ENCODE data around the gene SCN2B. TPM values are rescaled to one million over a fixed set of nuclear protein-coding genes. Genes with fewer than 3 reads are reported as not detected.

The SCN2B gene
- total RNA-seq, 2 experiments from 2014 or later: 0.06 to 0.10 TPM

DNA sequence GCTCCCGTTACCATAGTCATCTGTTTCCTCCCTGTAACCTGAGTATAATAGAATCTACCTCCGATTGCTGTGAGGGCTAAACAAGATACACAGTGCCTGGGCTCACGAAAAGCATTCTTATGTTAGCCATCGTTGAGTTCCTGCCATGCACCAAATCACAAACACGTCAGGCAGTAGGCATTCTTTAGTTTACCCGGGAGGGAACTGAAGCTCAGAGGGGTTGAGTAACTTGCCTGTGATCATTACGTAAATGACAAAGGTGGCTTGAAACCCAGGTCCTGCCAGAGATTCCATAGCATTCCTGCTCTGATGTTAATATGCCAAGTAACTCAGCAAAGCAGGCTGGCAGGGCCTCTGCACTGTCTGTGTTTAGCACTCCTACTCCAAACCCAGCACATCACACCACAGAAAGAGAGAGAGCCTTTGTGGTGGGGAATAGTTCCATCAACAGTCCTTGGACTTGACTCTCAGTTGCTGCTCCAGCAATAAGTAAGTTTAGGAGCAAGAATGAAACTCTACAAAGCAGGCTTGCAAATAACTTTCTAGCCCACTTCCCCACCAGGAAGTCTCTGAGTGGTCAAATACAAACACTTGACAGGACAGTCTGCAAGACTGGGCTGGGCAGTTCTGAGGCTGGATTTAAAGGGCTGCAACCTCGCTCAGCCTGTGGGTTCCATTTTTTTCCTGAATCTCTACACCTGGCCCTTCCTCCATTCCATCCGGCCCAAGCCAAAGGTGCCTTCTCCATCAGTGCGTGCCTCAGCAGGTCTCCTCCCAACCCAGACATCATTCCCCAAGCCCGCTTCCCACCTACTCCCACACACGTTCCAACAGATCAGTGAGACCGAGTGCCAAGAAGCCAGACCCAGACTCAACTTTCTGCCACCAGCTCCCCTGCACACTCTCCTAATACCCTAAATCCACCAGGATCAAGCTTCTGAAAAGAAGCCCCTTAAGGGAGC is 1.1 kb downstream of the SCN2B start:
- H3K79me2 ChIP-seq (ENCODE audit: insufficient read depth, low read depth, low read length): no peaks in the 10 kb centered on the region
- H3K9me2 ChIP-seq (ENCODE audit: insufficient read depth, low read length): no peaks in the 10 kb centered on the region
- ChIA-PET CTCF (ENCODE audit: unreplicated experiment) (no interaction called here), POLR2A (no interaction called here)
- intact Hi-C loops (cut with micrococcal nuclease; ENCODE audit: unreplicated experiment): loop anchor here (10.0 kb wide), 1 partner anchor 361 kb away; no protein-coding TSS in a partner anchor
- no peak overlapping the region for H3K4me3 ChIP-seq (ENCODE audit: low read depth, low read length, poor library complexity, severe bottlenecking)
- H3K4me1 ChIP-seq (ENCODE audit: insufficient read depth, low read length, poor library complexity, severe bottlenecking): peaks cover 16% of the 10 kb centered on the region
- H3K36me3 ChIP-seq (ENCODE audit: insufficient read depth, low read length): no peaks in the 10 kb centered on the region
- DNase-seq (ENCODE audit: low spot score): peak; percentile 11
- H3K4me2 ChIP-seq (ENCODE audit: low read length): peak overlapping the region; percentile 75
- BruUV-seq (replicated peaks): no TSS peak
- peak overlapping the region; percentile 95; the same call in 1 of the 2 replicates for H2AFZ ChIP-seq (ENCODE audit: low read length)
- no peak overlapping the region for H3K27ac ChIP-seq (ENCODE audit: low read depth, low read length, poor library complexity, severe bottlenecking)
- TF ChIP-seq EZH2phosphoT487 (IDR thresholded peaks at IDR 0.05; ENCODE audit: borderline replicate concordance, low read depth, low read length): no peak
- TF ChIP-seq, protein P1, sequence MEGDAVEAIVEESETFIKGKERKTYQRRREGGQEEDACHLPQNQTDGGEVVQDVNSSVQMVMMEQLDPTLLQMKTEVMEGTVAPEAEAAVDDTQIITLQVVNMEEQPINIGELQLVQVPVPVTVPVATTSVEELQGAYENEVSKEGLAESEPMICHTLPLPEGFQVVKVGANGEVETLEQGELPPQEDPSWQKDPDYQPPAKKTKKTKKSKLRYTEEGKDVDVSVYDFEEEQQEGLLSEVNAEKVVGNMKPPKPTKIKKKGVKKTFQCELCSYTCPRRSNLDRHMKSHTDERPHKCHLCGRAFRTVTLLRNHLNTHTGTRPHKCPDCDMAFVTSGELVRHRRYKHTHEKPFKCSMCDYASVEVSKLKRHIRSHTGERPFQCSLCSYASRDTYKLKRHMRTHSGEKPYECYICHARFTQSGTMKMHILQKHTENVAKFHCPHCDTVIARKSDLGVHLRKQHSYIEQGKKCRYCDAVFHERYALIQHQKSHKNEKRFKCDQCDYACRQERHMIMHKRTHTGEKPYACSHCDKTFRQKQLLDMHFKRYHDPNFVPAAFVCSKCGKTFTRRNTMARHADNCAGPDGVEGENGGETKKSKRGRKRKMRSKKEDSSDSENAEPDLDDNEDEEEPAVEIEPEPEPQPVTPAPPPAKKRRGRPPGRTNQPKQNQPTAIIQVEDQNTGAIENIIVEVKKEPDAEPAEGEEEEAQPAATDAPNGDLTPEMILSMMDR (conservative IDR thresholded peaks at IDR 0.05; ENCODE audit: low read length): no peak
- no peaks in the 10 kb centered on the region for H4K20me1 ChIP-seq (ENCODE audit: insufficient read depth, low read length)
- no peaks in the 10 kb centered on the region for H3K9me3 ChIP-seq (ENCODE audit: low read length)

DNA sequence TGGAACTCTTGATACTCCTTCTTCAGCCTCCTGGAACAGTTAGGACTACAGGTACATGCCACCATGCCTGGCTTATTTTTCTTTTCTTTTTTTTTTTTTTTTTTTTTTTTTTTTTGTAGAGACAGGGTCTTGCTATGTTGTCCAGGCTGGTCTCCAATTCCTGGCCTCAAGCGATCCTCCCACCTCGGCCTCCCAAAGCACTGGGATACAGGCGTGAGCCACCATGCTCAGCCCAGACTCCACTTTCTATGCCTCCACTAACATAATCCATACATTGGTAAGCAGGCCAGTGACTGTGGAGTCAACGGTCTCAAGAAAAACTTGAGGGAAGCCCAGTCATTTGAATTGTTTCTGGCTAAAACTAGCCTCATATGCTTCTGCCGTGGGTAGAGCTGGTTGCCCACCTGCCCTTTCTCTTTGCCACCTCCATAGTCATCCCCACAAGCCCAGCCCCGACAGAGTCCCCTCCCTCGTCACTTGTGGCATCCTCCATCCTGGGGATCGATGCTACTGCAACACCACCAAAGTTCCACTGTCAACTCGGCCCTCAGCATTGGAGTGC is 2.4 kb downstream of the SCN2B start:
- H3K9me2 ChIP-seq (ENCODE audit: insufficient read depth, low read length): no peaks in the 10 kb centered on the region
- H3K79me2 ChIP-seq (ENCODE audit: insufficient read depth, low read depth, low read length): no peaks in the 10 kb centered on the region
- DNase-seq (ENCODE audit: low spot score): no peak
- H3K27ac ChIP-seq (ENCODE audit: low read depth, low read length, poor library complexity, severe bottlenecking): no peak overlapping the region
- no peak overlapping the region for H3K4me3 ChIP-seq (ENCODE audit: low read depth, low read length, poor library complexity, severe bottlenecking)
- TF ChIP-seq, protein P1 (conservative IDR thresholded peaks at IDR 0.05; ENCODE audit: low read length): no peak
- TF ChIP-seq EZH2phosphoT487 (IDR thresholded peaks at IDR 0.05; ENCODE audit: borderline replicate concordance, low read depth, low read length): no peak
- intact Hi-C loops (cut with micrococcal nuclease; ENCODE audit: unreplicated experiment): loop anchor here (10.0 kb wide), 1 partner anchor 359 kb away; no protein-coding TSS in a partner anchor
- no peaks in the 10 kb centered on the region for H4K20me1 ChIP-seq (ENCODE audit: insufficient read depth, low read length)
- ChIA-PET CTCF (ENCODE audit: unreplicated experiment) (no interaction called here), POLR2A (no interaction called here)
- no peak overlapping the region for H2AFZ ChIP-seq (ENCODE audit: low read length)
- H3K4me1 ChIP-seq (ENCODE audit: insufficient read depth, low read length, poor library complexity, severe bottlenecking): peaks cover 8% of the 10 kb centered on the region
- no peaks in the 10 kb centered on the region for H3K36me3 ChIP-seq (ENCODE audit: insufficient read depth, low read length)
- no TSS peak for BruUV-seq (replicated peaks)
- H3K4me2 ChIP-seq (ENCODE audit: low read length): no peak overlapping the region
- H3K9me3 ChIP-seq (ENCODE audit: low read length): no peaks in the 10 kb centered on the region
